Measurements from ENCODE around the gene CCDC149.

The CCDC149 gene

GRCh38 chr4:24799544-24800324 lies 113.1 kb downstream of the CCDC149 start:
- TF ChIP-seq, protein P1, sequence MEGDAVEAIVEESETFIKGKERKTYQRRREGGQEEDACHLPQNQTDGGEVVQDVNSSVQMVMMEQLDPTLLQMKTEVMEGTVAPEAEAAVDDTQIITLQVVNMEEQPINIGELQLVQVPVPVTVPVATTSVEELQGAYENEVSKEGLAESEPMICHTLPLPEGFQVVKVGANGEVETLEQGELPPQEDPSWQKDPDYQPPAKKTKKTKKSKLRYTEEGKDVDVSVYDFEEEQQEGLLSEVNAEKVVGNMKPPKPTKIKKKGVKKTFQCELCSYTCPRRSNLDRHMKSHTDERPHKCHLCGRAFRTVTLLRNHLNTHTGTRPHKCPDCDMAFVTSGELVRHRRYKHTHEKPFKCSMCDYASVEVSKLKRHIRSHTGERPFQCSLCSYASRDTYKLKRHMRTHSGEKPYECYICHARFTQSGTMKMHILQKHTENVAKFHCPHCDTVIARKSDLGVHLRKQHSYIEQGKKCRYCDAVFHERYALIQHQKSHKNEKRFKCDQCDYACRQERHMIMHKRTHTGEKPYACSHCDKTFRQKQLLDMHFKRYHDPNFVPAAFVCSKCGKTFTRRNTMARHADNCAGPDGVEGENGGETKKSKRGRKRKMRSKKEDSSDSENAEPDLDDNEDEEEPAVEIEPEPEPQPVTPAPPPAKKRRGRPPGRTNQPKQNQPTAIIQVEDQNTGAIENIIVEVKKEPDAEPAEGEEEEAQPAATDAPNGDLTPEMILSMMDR (IDR thresholded peaks at IDR 0.05; ENCODE audit: low read depth, low read length): no peak
- DNase-seq (ENCODE audit: extremely low read depth, low read depth): no peak

GRCh38 chr4:24799196-24799543 lies 113.7 kb downstream of the CCDC149 start:
- TF ChIP-seq, protein P1 (IDR thresholded peaks at IDR 0.05; ENCODE audit: low read depth, low read length): no peak
- no peak for DNase-seq (ENCODE audit: extremely low read depth, low read depth)

DNA sequence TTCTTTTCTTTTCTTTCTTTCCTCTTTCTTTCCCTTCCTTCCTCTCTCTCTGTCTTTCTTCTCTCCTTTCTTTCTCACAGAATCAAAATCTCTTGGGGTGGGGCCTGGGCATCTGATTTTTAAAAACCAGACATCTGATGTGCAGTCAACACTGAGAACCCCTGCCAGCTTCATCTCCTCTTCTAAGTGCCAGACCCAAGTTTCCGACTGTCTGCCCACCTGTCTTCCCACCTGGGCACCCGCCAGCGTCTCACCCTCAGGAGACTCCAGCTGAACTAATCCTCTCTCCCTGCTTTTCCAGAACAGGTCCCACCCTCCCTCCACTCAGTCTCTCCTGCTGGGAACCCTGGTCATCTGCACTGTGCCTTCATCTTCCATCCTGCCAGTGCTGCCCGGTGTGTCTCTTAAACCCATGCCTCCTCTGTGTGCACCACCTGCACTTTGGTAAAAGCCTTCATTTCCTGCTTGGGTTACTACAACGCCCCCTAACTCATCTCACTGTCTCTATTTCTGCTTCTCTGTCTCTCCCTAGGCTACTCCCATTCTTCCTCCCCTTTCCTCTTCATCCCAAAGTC lies 114.7 kb downstream of the CCDC149 start:
- TF ChIP-seq, protein P1 (IDR thresholded peaks at IDR 0.05; ENCODE audit: low read depth, low read length): no peak
- no peak for DNase-seq (ENCODE audit: extremely low read depth, low read depth)

DNA sequence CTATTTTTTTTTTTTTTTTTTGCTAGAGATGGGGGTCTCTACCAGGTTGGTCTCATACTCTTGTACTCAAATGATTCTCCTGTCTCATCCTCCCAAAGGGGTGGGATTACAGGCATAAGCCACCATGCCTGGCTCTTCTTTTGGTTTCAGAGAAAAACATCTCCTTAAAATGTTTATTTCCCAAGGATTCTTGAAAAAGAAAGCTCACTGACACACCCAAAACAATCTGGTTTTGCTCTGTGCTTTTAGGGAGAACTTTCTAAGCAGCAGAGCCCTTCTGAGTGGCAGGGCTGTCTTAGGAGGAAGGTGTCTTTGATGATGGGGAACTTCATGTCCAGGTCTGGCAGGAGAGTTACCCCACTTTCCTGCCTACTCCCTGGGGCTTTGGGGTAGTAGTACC lies 116.2 kb downstream of the CCDC149 start:
- TF ChIP-seq, protein P1 (IDR thresholded peaks at IDR 0.05; ENCODE audit: low read depth, low read length): no peak
- no peak for DNase-seq (ENCODE audit: extremely low read depth, low read depth)

DNA sequence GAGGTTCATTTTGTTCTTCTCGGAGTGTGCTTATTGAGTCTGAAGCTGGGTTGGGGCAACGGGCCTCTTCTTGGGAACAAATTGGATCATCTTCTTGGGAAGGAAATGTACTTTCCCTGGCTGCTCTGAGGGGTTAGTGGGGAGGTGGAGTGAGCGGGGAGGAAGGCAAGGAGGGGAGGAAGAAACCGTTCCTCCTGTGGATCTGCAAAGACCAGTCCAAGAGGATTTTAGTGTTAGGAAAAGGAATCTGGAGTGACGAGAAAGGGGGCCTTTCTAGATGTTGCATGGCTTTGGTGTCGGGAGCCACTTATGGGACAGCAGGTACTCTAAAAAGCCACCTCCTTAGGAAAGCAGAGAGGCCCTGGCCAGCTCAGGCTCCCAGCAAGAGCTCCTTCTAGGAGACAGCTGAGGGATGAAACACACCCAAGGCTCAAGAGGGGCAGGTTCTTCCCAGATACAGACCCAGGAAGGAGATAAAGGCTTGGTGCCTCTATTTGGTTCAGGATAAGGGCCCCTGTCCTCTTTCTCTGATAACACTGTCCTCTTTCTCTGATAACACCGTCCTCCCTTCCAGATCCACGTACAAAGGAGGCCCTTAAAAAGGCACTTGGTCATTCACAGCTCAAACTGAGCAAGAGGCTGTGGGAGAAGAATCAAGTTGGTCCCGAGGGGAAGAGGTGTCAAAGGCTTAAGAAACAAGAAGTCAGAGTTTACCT lies 117.0 kb downstream of the CCDC149 start:
- TF ChIP-seq, protein P1 (IDR thresholded peaks at IDR 0.05; ENCODE audit: low read depth, low read length): no peak
- no peak for DNase-seq (ENCODE audit: extremely low read depth, low read depth)

GRCh38 chr4:24794916-24795665 lies 117.8 kb downstream of the CCDC149 start, which contains the start of gene SOD3:
TSS of gene SOD3 (plus strand) at chr4:24795573. CDS start at chr4:24799522, 3,949 bp downstream.
- DNase-seq (ENCODE audit: extremely low read depth, low read depth): peak; percentile 83
- TF ChIP-seq, protein P1 (IDR thresholded peaks at IDR 0.05; ENCODE audit: low read depth, low read length): no peak

Data from AG09319 (cell line).